SW480 (cell line): ENCODE results near the gene GNG12.

ENCODE experiments used
- DNase-seq: peaks from one replicate; pipeline ENCODE4 v3.0.0-alpha.2; 2016; ENCODE audit warnings: low spot score

Gene GNG12

GRCh38 chr1:67750691-67751054 lies 82.6 kb downstream of the GNG12 start:
- DNase-seq: no peak

GRCh38 chr1:67749844-67750690 lies 83.2 kb downstream of the GNG12 start:
- peak; percentile 81 for DNase-seq

DNA sequence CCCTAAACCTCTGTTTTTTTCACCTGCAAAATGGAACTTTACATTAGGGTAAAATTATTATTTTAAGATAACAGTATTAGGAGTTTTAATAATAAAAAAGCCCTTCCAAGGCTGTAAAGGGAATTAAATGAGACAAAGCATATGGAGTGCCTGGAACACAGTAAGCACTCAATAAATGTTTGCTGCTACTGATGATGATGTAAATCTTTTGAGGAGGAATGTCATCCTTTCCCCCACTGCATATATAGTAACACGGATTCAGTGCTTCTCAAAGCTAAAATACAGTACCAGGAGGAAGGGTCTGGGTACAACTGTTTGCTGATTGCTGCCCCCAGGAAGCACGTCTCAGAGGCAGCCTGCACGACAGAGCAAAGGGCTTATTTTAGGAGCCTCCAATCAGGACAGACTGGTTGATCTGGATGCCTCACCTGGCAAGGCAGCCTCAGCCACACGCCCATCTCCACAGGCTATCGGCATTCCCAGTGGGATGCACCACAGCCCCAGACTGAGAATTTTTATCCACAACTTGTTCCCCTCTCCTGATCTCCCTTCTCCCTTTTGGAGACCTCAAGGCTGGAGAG lies 83.9 kb downstream of the GNG12 start:
- DNase-seq: no peak

- peak; percentile 87 for DNase-seq
Observed at GRCh38 chr1:67748630-67749029, 84.6 kb downstream of the GNG12 start.

GRCh38 chr1:67747671-67748546 lies 85.4 kb downstream of the GNG12 start:
- peak; percentile 40 for DNase-seq

GRCh38 chr1:67745875-67746698 lies 87.2 kb downstream of the GNG12 start:
- DNase-seq: no peak

DNA sequence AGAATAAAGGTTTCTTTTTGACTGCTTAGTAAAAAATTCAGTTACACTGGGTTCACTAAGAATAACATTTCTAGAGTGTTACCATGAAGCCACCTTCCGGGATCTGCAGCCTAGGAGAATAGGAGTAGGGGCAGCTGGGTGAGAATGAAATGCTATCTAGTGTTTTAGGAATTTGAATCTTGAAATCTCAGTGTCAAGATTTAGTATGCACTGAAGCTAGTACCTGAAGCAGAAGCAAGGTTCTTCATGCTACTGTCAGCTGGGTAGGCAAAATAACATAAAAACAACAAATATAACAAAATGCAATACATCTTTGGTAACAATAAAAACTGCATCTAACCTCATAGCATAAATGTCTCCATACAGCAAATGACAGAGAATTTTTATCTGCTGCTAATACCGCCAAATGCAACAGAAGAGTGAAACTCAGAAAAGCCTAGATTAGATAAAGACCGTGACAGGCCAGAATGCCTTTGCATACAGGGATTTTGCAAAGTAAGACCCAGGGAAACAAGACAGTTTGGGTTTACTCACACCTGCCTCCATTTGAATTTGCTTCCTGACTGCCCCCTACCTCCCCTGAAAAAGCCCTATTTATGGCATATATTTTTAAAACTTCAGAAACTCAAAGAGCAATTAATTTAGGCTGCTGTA lies 90.1 kb downstream of the GNG12 start:
- DNase-seq: no peak

GRCh38 chr1:67741736-67742135 lies 91.5 kb downstream of the GNG12 start:
- no peak for DNase-seq

GRCh38 chr1:67741121-67741520 lies 92.1 kb downstream of the GNG12 start:
- DNase-seq: no peak

DNA sequence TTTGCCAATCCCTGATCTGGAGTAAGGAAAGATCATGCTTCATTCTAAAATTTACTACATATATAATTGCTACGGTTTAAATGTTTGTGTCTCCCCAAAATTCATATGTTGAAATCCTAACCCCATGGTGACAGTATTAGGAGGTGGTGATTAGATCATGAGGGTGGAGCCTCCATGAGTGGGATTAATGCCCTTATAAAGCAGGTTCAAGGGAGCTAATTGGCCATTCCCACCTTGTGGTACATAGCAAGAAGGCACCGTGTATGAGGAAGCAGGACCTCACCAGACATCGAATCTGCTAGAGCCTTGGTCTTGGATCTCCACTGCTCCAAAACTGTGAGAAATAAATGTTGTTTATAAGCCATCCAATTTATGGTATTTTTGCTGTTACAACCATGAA lies 92.7 kb downstream of the GNG12 start:
- no peak for DNase-seq

DNA sequence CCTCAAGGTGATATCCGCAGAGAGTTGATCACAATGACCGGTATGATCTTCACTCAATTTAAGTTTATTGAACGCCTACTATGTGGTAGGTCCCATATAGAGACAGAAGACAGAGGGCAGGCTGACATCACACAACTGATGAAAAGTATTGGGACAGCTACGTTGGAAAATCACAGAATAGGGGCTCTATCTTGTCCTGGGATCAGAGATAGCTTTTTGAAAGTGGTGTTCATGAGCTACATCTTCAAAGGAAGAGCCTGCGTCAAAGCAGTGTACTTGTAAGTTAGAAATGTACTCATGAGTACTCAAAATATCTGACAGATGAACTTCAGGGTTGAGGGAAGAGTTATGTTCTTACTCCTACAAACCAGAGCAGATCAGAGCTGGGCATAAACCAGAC lies 93.9 kb downstream of the GNG12 start:
- no peak for DNase-seq

- no peak for DNase-seq
Observed at GRCh38 chr1:67738401-67738800, 94.9 kb downstream of the GNG12 start.

DNA sequence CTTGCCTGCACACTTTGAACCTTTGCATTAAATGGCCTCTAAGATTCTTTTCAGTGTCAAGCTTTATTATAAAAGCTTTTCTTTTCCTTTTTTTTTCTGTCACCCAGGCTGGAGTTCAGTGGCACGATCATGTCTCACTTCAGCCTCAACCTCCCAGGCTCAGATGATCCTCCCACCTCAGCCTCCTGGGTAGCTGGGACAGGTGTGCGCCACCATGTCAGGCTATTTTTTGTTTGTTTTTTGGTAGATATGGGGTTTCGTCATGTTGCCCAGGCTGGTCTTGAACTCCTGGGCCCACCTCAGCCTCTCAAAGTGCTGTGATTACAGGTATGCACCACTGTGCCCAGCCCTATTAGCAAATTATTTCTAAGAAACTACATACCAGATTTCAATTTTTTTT lies 95.4 kb downstream of the GNG12 start:
- no peak for DNase-seq

GRCh38 chr1:67736750-67737149 lies 96.5 kb downstream of the GNG12 start:
- DNase-seq: no peak

GRCh38 chr1:67735806-67736627 lies 97.2 kb downstream of the GNG12 start:
- peak; percentile 87 for DNase-seq

DNA sequence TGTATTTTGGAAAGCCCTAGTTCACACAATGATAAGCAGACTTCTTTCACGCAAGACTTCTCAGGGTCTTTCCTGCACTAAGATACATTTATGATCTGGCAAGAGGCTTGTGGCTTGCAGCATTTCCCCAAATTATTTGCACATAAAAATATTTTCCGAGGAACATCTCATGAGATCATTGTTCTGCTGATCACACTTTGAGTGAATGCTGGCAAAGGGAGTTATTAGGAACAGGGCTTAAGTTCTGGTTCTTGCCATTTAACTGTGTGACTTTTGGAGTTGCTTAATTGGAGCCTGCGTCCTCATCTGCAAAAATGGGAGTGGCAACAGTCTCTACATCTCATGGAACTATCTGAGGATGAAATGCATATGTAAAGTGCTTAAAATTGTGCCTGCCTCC lies 98.1 kb downstream of the GNG12 start:
- no peak for DNase-seq

DNA sequence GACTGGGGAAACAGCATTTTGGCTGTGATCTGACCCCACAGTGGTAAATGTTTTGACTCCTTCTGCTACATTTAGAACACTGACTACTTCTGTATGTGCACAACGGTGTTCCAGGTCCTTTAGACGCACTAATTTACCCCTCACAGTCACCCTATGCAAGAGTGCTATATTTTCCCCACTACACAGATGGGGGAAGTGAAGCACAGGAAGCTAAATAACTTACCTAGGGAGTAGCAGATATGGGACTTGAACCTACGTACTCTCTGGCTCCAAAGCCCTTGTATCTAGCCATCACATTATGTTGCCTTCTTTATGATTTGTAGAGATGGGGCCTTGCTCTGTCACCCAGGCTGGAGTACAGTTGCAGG lies 99.0 kb downstream of the GNG12 start:
- DNase-seq: no peak

- no peak for DNase-seq
Observed at GRCh38 chr1:67733681-67734322, 99.5 kb downstream of the GNG12 start.

GRCh38 chr1:67732750-67733151 lies 100.5 kb downstream of the GNG12 start:
- DNase-seq: no peak

- DNase-seq: no peak
Observed at GRCh38 chr1:67731322-67731721, 101.9 kb downstream of the GNG12 start.
